Thyroid gland (tissue), 4 donors: Measurements from ENCODE around the gene HECTD4.

Experiments
- CTCF ChIP-seq, 6 experiments: fragments of 200-600 bp in 3 of 6; fragments of 450-650 bp in 3 of 6; sonication (generic) in 3 of 6; IDR thresholded peaks; one replicate each; pipeline ENCODE4 v1.5.1; 2016 to 2019; ENCODE audit warnings: antibody characterized with exemption in 6 of 6, mild to moderate bottlenecking in 2 of 6, inconsistent platforms in 1 of 6, moderate library complexity in 1 of 6
- POLR2A ChIP-seq, 2 donors: fragments of 450-650 bp; IDR thresholded peaks; one replicate each; pipeline ENCODE4 v1.6.1; 2017; ENCODE audit warnings: antibody characterized with exemption in 2 of 2, mild to moderate bottlenecking in 2 of 2, moderate library complexity in 1 of 2

GRCh38 chr12:112370868-112371510 lies 11.2 kb downstream of the HECTD4 start:
- TF ChIP-seq CTCF (IDR thresholded peaks at IDR 0.05), result no peak
- TF ChIP-seq POLR2A (IDR thresholded peaks at IDR 0.05), result no peak
